CD4-positive, alpha-beta T cell (primary cell): ENCODE results near the gene NECTIN4. TPM values are rescaled to one million over a fixed set of nuclear protein-coding genes. Genes with fewer than 3 reads are reported as not detected.

Source experiments
- ATAC-seq: fragments of 200-7000 bp; cut with Tn5 transposase; one replicate; pipeline ENCODE4 v1.10.0; 2022; ENCODE audit warnings: mild to moderate bottlenecking; ENCODE audit not compliant: poor library complexity
- CTCF ChIA-PET: fragments of 350-600 bp; sonication (Branson Sonifier 250); formaldehyde crosslinking; loops from one replicate; lab custom pipeline; 2021; ENCODE audit warnings: antibody characterized with exemption, inconsistent platforms; lab: Charles Lee
- POLR2A ChIA-PET: fragments of 350-600 bp; sonication (Branson Sonifier 250); formaldehyde crosslinking; loops from one replicate; lab custom pipeline; 2021; ENCODE audit warnings: antibody characterized with exemption, inconsistent platforms; lab: Charles Lee
- DNase-seq, 14 experiments: peaks; one replicate each; pipeline ENCODE4 v3.0.0-alpha.2; 2013 to 2020; ENCODE audit warnings: mixed read lengths in 2 of 14
- H3K27ac ChIP-seq, 2 donors: one replicate each; pipeline versions ENCODE4 v1.5.1 to v1.7.0; 2013; ENCODE audit warnings: low read length in 2 of 2, low read depth in 1 of 2, mild to moderate bottlenecking in 1 of 2
- H3K27me3 ChIP-seq, 2 experiments: 1 replicate in 1 of 2; 2 replicates in 1 of 2; pipeline versions ENCODE4 v1.6.1 to v1.7.0; 2013; ENCODE audit warnings: low read length in 2 of 2, control low read depth in 1 of 2, mild to moderate bottlenecking in 1 of 2, moderate library complexity in 1 of 2; ENCODE audit not compliant: insufficient read depth in 2 of 2, control insufficient read depth in 1 of 2
- H3K36me3 ChIP-seq: one replicate; pipeline ENCODE4 v1.6.1; 2013; ENCODE audit warnings: low read length, control low read depth; ENCODE audit not compliant: insufficient read depth
- H3K4me1 ChIP-seq: one replicate; pipeline ENCODE4 v1.6.1; 2013; ENCODE audit warnings: low read length, control low read depth; ENCODE audit not compliant: insufficient read depth
- H3K4me3 ChIP-seq: one replicate; pipeline ENCODE4 v1.5.1; 2013; ENCODE audit warnings: mild to moderate bottlenecking, low read length, moderate library complexity
- H3K9me3 ChIP-seq, 2 experiments: 1 replicate in 1 of 2; 2 replicates in 1 of 2; pipeline versions ENCODE4 v1.6.1 to v1.7.0; 2013; ENCODE audit warnings: low read length in 2 of 2, mild to moderate bottlenecking in 2 of 2, control low read depth in 1 of 2, moderate library complexity in 1 of 2; ENCODE audit not compliant: control insufficient read depth in 1 of 2, insufficient read depth in 1 of 2
- H3K27ac Mint-ChIP-seq: one replicate; pipeline ENCODE4 v1.8.0; 2020; ENCODE audit warnings: mixed read lengths
- H3K27me3 Mint-ChIP-seq: one replicate; pipeline ENCODE4 v1.8.0; 2021; ENCODE audit warnings: mixed read lengths
- H3K36me3 Mint-ChIP-seq: one replicate; pipeline ENCODE4 v1.8.0; 2021; ENCODE audit warnings: low read depth, mixed read lengths
- H3K4me1 Mint-ChIP-seq: one replicate; pipeline ENCODE4 v1.8.0; 2021; ENCODE audit warnings: low read depth, mixed read lengths
- H3K4me3 Mint-ChIP-seq: one replicate; pipeline ENCODE4 v1.8.0; 2020; ENCODE audit warnings: mild to moderate bottlenecking, mixed read lengths
- H3K9me3 Mint-ChIP-seq: one replicate; pipeline ENCODE4 v1.8.0; 2020; ENCODE audit warnings: mixed read lengths
- intact Hi-C, 2 experiments: fragments of 100-400 bp; cut with DNase I in 1 of 2; cut with micrococcal nuclease in 1 of 2; formaldehyde crosslinking; loops; one replicate each; pipeline versions ENCODE4 v1.15.1 to v1.9.0; 2023 to 2025; cut with DNase I, micrococcal nuclease
- total RNA-seq, 174 experiments: library from RNA in 2 of 174; stranded (reverse) in 2 of 174; gene quantifications; one replicate each; pipeline ENCODE4 v1.2.3 and lab custom pipeline; 2021 to 2026
- TF ChIP-seq, protein P1 (sequence below): fragments of 200-600 bp; IDR thresholded peaks from one replicate; pipeline ENCODE4 v1.8.0; 2022; ENCODE audit warnings: antibody characterized with exemption, mild to moderate bottlenecking

The NECTIN4 gene
- total RNA-seq, 2 experiments from 2014 or later = 0.22 TPM

- no peaks in the 10 kb centered on the region for H3K27me3 ChIP-seq
- H3K36me3 Mint-ChIP-seq = peaks cover 48% of the 10 kb centered on the region
- no peaks in the 10 kb centered on the region for H3K27me3 Mint-ChIP-seq
- peaks cover 49% of the 10 kb centered on the region for H3K4me1 Mint-ChIP-seq
- CTCF ChIA-PET = interaction anchor here (0.6 to 2.3 kb wide), 5 partner anchors 14 to 34 kb away, joined by 3 to 8 read pairs (median 5); partner anchors contain the start of genes NIT1, PFDN2, PPOX and UFC1
- H3K27ac Mint-ChIP-seq = no peak overlapping the region
- POLR2A ChIA-PET = interaction anchor here (0.7 to 3.4 kb wide), 15 partner anchors 14 to 1069 kb away, joined by 3 to 37 read pairs (median 6); partner anchors contain the start of genes ARHGAP30, B4GALT3, F11R and KLHDC9
- no peaks in the 10 kb centered on the region for H3K9me3 ChIP-seq
- intact Hi-C loops = loop anchor here (1.0 to 10.0 kb wide), 6 partner anchors 12 to 847 kb away; partner anchors contain the start of genes PPOX (in 2 of the 2), UFC1 (in 2 of the 2), NIT1 (in 1 of the 2) and PEX19 (in 1 of the 2)
- peak in 2 of 14 experiments; percentile 53 to 55 for DNase-seq
- peaks cover 30% of the 10 kb centered on the region for H3K36me3 ChIP-seq
- H3K27ac ChIP-seq = peak overlapping the region; percentile 79 to 94
- peak overlapping the region; percentile 98 for H3K4me3 ChIP-seq
- no peak for ATAC-seq
- no peak overlapping the region for H3K4me3 Mint-ChIP-seq
- TF ChIP-seq, protein P1, sequence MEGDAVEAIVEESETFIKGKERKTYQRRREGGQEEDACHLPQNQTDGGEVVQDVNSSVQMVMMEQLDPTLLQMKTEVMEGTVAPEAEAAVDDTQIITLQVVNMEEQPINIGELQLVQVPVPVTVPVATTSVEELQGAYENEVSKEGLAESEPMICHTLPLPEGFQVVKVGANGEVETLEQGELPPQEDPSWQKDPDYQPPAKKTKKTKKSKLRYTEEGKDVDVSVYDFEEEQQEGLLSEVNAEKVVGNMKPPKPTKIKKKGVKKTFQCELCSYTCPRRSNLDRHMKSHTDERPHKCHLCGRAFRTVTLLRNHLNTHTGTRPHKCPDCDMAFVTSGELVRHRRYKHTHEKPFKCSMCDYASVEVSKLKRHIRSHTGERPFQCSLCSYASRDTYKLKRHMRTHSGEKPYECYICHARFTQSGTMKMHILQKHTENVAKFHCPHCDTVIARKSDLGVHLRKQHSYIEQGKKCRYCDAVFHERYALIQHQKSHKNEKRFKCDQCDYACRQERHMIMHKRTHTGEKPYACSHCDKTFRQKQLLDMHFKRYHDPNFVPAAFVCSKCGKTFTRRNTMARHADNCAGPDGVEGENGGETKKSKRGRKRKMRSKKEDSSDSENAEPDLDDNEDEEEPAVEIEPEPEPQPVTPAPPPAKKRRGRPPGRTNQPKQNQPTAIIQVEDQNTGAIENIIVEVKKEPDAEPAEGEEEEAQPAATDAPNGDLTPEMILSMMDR = no peak
- H3K4me1 ChIP-seq = peaks cover 49% of the 10 kb centered on the region
- no peaks in the 10 kb centered on the region for H3K9me3 Mint-ChIP-seq
Measured at GRCh38 chr1:161131523-161132409, 42.4 kb upstream of the NECTIN4 start.

DNA sequence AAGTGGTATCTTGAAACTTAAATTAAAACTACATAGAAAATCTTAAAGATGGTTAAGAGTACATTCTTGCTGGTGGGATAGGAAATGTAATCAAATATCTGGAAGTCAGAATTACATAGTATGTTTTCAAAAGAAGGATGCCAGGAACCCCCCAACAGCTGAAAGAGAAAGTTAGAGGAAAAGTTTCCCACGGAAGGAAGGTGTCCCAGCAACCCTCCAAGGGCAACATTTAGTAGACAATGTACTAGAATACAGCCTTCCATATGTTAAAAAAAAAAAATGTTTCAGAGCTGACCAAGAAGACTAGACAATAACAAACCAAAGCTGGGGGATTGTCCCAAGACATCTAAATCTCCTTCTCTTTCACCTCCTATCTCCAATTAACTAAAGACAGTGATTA, 40.9 kb upstream of the NECTIN4 start:
- Histone ChIP-seq H3K4me3 (no peak overlapping the region), H3K27me3 (no peaks in the 10 kb centered on the region), H3K4me1 (peaks cover 49% of the 10 kb centered on the region), H3K9me3 (no peaks in the 10 kb centered on the region), H3K36me3 (peaks cover 40% of the 10 kb centered on the region), H3K27ac (peak overlapping the region in 1 of 2 donors; percentile 20)
- intact Hi-C loops = loop anchor here (5.0 to 10.0 kb wide), 2 partner anchors 37 to 845 kb away; partner anchors contain the start of genes PPOX (in 2 of the 2) and PEX19 (in 1 of the 2)
- ATAC-seq (no peak), DNase-seq (no peak)
- H3K27me3 Mint-ChIP-seq = no peaks in the 10 kb centered on the region
- peaks cover 53% of the 10 kb centered on the region for H3K4me1 Mint-ChIP-seq
- no peak overlapping the region for H3K27ac Mint-ChIP-seq
- no peak overlapping the region for H3K4me3 Mint-ChIP-seq
- ChIA-PET CTCF (interaction anchor here (2.3 kb wide), 1 partner anchor 35 kb away, joined by 5 read pairs; the partner anchor contains the start of gene PPOX), POLR2A (interaction anchor here (0.9 to 3.1 kb wide), 3 partner anchors 12 to 61 kb away, joined by 4 to 35 read pairs (median 5); partner anchors contain the start of genes ARHGAP30, NIT1 and PFDN2)
- H3K9me3 Mint-ChIP-seq = no peaks in the 10 kb centered on the region
- peaks cover 62% of the 10 kb centered on the region for H3K36me3 Mint-ChIP-seq
- TF ChIP-seq, protein P1 = no peak

DNA sequence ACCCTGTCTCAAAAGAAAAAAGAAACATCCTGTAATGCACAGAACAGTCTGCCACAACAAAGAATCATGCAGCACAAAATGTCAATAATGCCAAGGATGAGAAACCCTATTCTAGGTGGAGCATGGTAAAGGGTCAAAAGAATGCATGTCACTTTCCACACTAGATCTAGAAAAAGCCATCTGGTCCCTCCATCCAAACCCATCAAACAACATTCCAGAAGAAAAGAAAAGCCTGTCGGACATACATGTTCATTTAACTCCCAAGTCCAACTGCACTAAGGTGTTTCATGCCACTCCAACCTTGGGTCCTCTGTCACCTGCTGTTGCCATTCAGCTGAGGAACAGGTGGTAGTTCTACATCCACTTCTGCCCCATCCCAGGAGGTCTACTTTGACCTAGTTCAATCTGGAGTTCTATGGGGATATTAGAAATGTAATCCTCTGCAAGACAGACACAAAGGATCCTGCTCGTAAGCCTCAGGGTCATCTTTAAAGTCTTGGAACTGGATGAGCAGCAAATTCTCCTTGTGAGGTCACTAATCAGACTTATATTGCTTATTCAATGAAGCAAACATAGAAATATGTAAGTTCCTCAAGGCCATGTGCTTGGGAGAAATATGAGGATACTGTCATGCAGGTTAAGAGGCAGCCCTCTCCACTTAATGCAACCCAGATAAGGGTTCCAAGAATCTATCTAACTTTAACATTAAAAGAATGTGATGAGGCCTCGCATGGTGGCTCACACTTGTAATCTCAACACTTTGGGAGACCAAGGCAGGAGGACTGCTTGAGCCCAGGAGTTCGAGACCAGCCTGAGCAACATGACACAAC, 39.4 kb upstream of the NECTIN4 start:
- Mint-ChIP-seq H3K4me3 (no peak overlapping the region), H3K4me1 (peaks cover 53% of the 10 kb centered on the region), H3K27me3 (no peaks in the 10 kb centered on the region), H3K36me3 (peaks cover 76% of the 10 kb centered on the region), H3K9me3 (no peaks in the 10 kb centered on the region), H3K27ac (peak overlapping the region; percentile 65)
- Histone ChIP-seq H3K4me3 (no peak overlapping the region), H3K9me3 (no peaks in the 10 kb centered on the region), H3K36me3 (peaks cover 54% of the 10 kb centered on the region), H3K27me3 (no peaks in the 10 kb centered on the region), H3K27ac (no peak overlapping the region), H3K4me1 (peaks cover 39% of the 10 kb centered on the region)
- ATAC-seq (no peak), DNase-seq (no peak)
- ChIA-PET CTCF (interaction anchor here (1.7 kb wide), 1 partner anchor 24 kb away, joined by 3 read pairs; no protein-coding TSS in a partner anchor), POLR2A (interaction anchor here (1.7 kb wide), 1 partner anchor 11 kb away, joined by 8 read pairs; the partner anchor contains the start of genes NIT1 and PFDN2)
- TF ChIP-seq, protein P1 = no peak
- intact Hi-C loops = no loop called here
